HG03521 (cell line): ENCODE measurements around the gene ANXA8L1.
"Not testable (repeated sequence)": the region's sequence is repeated elsewhere in the genome, so short reads cannot be mapped to it uniquely, and the experiment has no call there.

ENCODE experiments used
- ATAC-seq: cut with Tn5 transposase; IDR thresholded peaks from one replicate; pipeline ENCODE4 v1.9.1; 2021; ENCODE audit warnings: mild to moderate bottlenecking, moderate library complexity; ENCODE audit not compliant: unreplicated experiment

ANXA8L1 gene

DNA sequence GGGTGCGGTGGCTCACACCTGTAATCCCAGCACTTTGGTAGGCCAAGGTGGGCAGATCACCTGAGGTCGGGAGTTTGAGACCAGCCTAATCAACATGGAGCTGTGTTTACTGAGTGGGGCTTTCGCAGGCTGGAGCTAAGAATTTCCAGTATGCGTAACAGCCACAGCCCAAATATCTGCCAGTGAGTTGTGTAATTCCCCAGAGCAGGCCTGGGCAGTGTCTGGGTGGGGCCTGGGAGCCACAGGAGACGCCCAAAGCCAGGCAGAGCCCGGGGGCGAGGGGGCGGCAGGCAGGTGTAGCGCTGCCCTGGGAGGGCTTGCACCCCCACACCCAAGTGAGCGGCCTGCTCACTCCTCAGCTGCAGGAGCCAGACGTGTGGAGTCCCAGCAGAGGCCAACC, at the start of gene ANXA8L1:
Gene ANXA8L1 (plus strand): TSS at position 371 of the 400 bp plus-strand sequence. CDS start 76 bp downstream, outside the sequence.
- ATAC-seq = not testable (repeated sequence)

GRCh38 chr10:46326066-46326465, 49.5 kb upstream of the ANXA8L1 start:
- ATAC-seq = no peak

DNA sequence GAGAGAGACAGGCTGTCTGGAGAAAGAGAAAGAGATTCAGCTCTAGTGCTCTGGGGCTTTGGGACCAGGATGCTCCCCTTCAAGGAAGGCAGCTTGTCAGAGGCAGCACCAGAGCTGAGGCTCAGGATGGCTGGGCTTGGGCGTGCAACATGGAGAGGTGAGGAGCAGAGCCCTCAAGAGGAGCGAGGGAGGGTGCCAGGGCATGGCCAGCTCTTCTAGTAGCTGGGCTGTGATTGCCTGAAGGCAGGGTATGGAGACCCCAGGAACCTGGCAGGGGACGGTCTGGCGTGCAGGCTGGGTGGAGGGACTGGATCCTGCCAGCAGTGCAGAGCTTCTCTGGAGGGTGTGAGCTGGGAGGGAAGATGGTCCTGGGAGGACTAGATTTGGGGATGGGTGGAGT, 48.6 kb upstream of the ANXA8L1 start:
- no peak for ATAC-seq

DNA sequence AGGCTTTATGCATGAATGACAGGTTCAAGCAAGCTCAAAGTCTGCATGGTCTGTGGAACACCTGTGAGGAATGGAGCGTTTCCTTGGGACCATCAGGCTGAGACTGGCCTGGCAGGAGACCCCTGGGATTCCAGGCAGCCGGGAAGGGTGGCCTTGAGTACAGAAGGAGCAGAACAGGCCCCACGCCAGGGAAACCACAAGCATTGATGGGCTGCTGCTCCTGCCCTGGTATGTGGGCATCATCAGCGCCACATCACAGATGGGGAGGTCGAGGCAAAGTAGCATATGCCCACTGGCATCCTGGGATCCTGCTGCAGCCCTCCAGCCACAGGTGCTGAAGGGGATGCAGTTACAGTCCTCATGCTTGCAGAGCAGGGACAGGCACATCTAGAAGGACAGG, 47.9 kb upstream of the ANXA8L1 start:
- no peak for ATAC-seq

- no peak for ATAC-seq
These were observed 46.5 kb upstream of the ANXA8L1 start for GRCh38 chr10:46328853-46329689.

- no peak for ATAC-seq
These were observed 45.9 kb upstream of the ANXA8L1 start for GRCh38 chr10:46329690-46330016.

- no peak for ATAC-seq
These were observed 44.7 kb upstream of the ANXA8L1 start for GRCh38 chr10:46330894-46331293.

DNA sequence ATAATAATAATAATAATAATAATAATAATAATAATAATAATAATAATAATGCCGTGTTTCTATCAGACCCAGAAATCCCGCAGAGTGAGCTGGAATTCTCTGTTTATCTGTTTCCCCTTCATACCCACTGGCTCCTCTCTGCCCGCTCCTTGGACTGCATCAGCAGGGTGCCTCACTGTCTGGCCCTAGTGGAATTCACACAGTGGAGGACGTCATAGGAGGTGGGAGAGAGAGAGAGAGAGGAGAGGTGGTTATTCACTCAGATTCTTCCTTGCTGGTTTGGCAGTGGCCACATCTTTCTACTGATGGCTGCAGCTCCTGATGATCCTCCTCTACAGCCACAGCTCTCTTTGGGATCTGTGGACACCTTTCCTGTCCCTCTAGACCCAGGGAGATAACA, 10.1 kb upstream of the ANXA8L1 start:
- not testable (repeated sequence) for ATAC-seq

DNA sequence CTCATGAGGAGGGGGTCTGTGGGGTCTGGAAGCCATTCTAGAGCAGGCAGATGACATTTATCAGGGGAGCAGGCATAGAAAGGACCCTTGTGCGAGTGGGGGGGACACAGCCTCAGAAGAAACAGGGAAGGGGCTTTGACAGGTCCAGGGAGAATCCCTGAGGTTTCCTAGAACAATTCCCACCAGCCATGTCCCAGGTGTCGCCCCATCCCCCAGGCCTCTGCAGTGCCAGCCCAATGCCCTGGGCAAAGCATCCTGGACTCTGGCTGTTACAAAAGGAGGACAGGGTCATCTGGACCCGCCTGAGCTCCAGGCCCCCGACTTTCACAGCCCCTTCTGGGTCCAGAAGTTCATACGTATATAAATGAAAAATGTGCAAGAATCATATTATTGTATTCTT, 8.4 kb upstream of the ANXA8L1 start:
- ATAC-seq = not testable (repeated sequence)

DNA sequence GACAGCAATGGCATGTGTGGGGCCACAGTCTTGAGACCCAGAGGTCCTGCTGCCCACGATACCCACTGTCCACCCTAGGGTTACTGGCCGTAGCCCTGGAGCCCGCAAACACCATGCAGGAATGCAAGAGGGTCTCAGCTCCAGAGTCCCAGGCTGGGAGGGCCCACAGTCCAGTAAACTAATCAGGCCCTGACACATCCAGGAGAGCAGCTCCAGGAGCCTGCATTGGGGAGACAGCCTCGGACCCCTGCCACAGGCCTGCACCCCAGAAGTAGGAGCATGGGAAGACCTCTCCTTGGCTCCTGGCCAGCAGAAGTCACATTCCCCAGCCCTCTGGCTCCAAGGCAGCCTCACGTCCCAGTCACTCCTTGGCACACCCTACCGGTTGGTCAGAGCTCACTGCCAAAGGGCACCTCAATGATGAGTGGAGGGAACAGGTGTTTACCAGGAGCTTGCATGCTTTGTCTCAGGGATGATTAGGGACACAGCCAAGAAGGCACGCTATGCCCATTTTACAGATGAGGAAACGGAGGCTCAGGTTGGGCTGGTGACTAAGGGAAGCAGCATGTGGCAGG, 7.8 kb upstream of the ANXA8L1 start:
- not testable (repeated sequence) for ATAC-seq

DNA sequence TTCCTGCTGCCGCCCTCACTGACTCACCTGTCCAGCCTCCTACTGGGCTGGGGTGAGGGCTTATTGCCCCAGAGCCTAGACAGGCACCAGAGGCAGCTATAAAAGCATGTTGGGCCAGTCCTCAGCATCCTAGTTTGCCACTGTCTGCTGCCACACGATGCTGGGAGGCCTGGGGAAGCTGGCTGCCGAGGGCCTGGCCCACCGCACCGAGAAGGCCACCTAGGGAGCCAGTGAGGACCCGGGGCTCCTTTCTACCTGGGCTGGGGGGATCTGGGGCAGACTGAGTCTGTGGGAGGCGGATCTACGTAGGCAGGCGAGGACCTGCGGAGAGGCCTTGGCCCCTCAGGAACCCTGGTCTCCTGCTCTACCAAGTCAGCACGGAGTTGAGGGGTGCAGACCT, 6.6 kb upstream of the ANXA8L1 start:
- not testable (repeated sequence) for ATAC-seq

GRCh38 chr10:46374410-46374809, 1.2 kb upstream of the ANXA8L1 start:
- ATAC-seq = not testable (repeated sequence)

DNA sequence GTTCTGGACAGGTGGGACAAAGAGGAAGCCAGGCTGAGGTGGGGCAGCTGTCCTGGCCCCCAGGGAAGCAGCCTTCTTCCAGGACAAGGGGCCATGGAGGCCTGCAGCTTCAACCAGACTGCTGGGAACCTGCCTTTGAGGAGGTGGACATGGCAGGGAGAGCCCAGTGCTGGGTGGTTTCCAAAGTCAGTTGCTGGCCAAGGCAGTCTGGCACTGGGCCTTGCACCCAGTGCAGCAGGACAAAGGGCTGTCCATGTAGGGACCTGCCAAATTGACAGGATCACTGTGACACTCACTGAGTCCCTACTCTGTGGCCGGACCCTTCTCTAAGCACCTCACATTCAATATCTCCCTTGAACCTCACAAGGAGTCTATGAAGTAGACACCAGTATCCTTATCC, 1.4 kb downstream of the ANXA8L1 start:
- not testable (repeated sequence) for ATAC-seq

GRCh38 chr10:46377651-46378050, 2.1 kb downstream of the ANXA8L1 start:
- ATAC-seq = not testable (repeated sequence)

DNA sequence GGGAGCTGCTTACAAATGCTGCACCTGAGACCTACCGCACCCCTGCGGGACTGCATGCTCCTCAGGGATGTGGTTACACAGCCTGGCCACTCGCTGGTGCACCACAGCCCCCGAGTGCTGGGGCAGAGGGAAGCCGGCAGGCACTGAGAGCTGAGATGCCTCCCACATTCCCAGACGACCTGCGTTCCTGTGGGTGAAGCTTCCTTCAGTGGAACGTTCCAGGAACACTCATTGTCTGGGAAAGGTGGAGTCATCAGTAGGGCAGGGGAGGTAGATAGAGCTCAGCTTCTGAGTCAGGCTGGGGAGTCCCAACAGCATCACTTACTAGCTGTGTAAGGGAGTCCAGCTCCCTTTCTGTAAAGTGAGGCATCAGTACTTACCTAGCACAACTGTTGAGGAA, 2.5 kb downstream of the ANXA8L1 start:
- not testable (repeated sequence) for ATAC-seq

DNA sequence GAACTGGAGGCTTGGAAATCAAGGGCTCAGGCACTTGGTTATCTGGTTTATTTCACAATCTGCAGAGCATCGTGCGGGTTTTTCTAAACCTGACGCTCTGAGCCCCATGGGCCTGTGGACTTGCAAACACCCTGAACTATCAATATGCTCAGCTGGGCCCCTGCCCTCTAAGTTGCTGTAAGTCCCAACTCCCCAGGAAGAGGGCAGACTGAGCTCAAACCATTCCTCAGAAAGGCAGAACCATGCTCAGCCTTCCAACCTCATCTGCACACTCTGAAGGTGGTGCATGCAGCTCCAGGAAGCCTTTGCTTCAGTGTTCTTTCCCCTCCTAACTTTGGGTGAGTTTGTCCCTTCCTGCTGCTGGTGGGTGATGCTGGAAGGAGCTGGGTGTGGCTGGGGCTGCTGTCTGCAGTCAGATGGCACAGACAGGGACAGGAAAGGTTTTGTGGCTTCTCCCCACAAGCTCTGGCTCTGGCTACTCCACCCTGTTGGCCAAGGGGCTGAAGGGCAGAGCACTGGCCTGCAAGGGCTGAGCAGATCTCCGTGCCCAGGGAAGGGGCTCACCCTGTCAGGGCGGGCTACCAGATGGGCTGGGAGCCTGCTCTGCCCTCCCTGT, 3.8 kb downstream of the ANXA8L1 start:
- not testable (repeated sequence) for ATAC-seq

DNA sequence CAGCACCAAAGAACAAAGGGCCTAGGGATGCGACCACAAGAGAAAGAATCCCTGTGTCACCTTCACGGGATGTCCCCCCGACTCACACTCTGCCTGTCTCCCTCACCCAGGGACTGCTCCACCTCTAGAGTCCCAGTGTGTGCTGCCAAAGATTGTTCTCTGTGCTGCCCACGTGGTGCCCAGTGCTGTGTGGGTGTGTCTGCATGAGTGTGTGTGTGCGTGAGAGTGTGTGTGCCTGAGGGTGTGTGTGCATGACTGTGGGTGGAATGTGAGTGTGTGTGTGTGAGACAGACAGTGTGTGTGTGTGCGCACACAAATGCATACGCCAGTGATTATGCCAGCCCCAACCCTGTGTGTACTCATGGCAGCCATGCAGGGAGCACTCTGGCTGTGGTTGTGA, 10.3 kb downstream of the ANXA8L1 start:
- ATAC-seq = not testable (repeated sequence)

DNA sequence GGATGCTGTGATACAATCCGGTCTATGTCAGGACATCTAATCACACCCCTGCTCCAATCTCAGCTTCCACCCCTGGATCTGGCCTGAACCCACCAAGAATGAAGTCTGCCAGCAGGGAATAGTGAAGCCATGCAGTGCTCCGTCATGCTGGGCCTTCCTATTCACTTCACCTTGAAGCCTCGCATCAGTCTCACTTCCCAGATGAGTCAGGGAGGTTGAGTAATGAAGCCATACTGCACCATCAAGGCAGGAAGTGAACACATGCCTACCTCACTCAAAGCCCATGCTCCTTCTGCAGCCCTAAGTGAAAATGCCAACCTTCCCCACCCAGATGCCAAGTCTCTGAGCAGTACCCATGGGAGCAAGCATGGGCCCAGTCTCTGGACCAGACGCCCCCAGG, 11.1 kb downstream of the ANXA8L1 start:
- ATAC-seq = not testable (repeated sequence)

DNA sequence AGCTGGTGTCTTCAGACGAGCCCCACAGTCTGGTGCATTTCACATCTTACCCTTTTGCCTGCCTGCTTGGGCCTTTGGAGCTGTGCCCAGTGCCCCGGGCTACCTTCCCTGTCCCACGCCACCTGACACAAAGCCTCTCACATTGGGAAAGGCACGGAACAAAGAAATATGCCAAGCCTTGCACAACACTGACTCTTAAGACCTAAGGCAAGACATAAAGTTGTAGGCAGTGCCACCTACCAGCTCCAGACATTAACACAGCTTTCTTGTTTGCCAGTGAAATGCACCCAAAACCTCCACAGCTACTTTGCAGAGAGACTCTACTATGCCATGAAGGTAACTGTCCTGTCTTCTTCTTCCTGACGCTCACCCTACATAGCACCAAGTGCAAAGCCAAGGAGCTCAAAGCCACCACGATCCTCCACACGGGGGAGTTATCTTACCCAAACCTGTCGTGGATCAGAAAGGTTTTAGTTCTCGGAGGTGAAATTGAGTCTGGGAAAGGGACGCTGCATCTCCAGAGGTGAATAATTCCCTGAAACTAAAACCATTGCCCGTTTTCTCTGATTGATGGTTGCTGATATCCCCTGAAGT, 11.8 kb downstream of the ANXA8L1 start:
- ATAC-seq = not testable (repeated sequence)

DNA sequence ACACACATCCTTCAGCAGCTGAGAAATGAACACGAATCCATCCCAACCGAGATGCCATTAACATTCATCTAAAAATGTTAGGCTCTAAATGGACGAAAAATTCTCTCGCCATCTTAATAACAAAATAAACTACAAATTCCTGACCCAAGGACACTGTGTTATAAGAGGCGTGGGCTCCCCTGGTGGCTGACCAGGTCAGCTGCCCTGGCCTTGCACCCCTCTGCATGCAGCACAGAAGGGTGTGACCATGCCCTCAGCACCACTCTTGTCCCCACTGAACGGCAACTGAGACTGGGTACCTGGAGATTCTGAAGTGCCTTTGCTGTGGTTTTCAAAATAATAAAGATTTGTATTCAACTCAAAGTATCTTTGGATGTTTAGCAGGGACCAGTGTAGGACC, 15.8 kb downstream of the ANXA8L1 start:
- not testable (repeated sequence) for ATAC-seq

GRCh38 chr10:46396441-46397279, 21.1 kb downstream of the ANXA8L1 start:
- ATAC-seq = not testable (repeated sequence)
